H1 (cell line): ENCODE data around the gene RABGGTA. TPM values are rescaled to one million over a fixed set of nuclear protein-coding genes. Genes with fewer than 3 reads are reported as not detected.

Experiments
- CTCF ChIA-PET: fragments of 300-600 bp; sonication (Branson Sonifier 250); formaldehyde crosslinking; loops from one replicate; lab custom pipeline; 2021; ENCODE audit not compliant: partially characterized antibody; lab: Charles Lee
- POLR2A ChIA-PET: fragments of 300-600 bp; sonication (Branson Sonifier 250); formaldehyde crosslinking; loops from one replicate; lab custom pipeline; 2021; ENCODE audit warnings: inconsistent platforms; ENCODE audit not compliant: partially characterized antibody; lab: Charles Lee
- DNase-seq, 2 experiments: peaks; one replicate each; pipeline versions ENCODE4 v3.0.0 to v3.0.0-alpha.2; 2010 to 2022; ENCODE audit warnings: low spot score in 2 of 2, low read depth in 1 of 2, mixed read lengths in 1 of 2
- FAIRE-seq: peaks from 2 replicates; lab custom pipeline; 2011; peaks lifted over from hg19 to GRCh38; lab: Jason Lieb, UNC
- H2AFZ ChIP-seq: 2 replicates; pipeline ENCODE4 v1.8.1; 2012; ENCODE audit warnings: low read length, inconsistent platforms
- H2AK5ac ChIP-seq: 2 replicates; pipeline ENCODE4 v1.6.1; 2013; ENCODE audit warnings: low read depth, low read length
- H2BK120ac ChIP-seq: replicated peaks from 2 replicates; pipeline ENCODE3; 2013; ENCODE audit warnings: low read depth, low read length, inconsistent platforms
- H2BK12ac ChIP-seq: 2 replicates; pipeline ENCODE4 v1.6.1; 2013; ENCODE audit warnings: low read depth, low read length
- H2BK15ac ChIP-seq: 2 replicates; pipeline ENCODE4 v1.6.1; 2013; ENCODE audit warnings: low read length
- H2BK20ac ChIP-seq: 2 replicates; pipeline ENCODE4 v1.6.1; 2013; ENCODE audit warnings: low read length
- H2BK5ac ChIP-seq: 2 replicates; pipeline ENCODE4 v1.6.1; 2013; ENCODE audit warnings: low read depth, low read length
- H3K14ac ChIP-seq: 2 replicates; pipeline ENCODE4 v1.6.1; 2013; ENCODE audit warnings: inconsistent platforms; ENCODE audit not compliant: insufficient read length
- H3K18ac ChIP-seq: 2 replicates; pipeline ENCODE4 v1.6.1; 2013; ENCODE audit warnings: low read length; ENCODE audit errors: extremely low read depth
- H3K23ac ChIP-seq: 2 replicates; pipeline ENCODE4 v1.6.1; 2013; ENCODE audit warnings: inconsistent platforms; ENCODE audit not compliant: insufficient read length
- H3K23me2 ChIP-seq: 2 replicates; pipeline ENCODE4 v1.6.1; 2013; ENCODE audit warnings: low read depth, low read length
- H3K27ac ChIP-seq: 2 replicates; pipeline ENCODE4 v1.6.1; 2011; ENCODE audit warnings: low read depth, low read length, inconsistent platforms
- H3K27me3 ChIP-seq, 4 experiments: replicated peaks in 1 of 4; 1 replicate in 1 of 4; 2 replicates in 3 of 4; pipeline versions ENCODE4 v1.6.1 to v1.8.1; 2011 to 2013; ENCODE audit warnings: low read length in 3 of 4, mild to moderate bottlenecking in 3 of 4, inconsistent platforms in 2 of 4, mixed read lengths in 2 of 4, moderate library complexity in 1 of 4; ENCODE audit not compliant: control insufficient read depth in 3 of 4, insufficient read depth in 3 of 4; ENCODE audit errors: extremely low read depth in 1 of 4
- H3K36me3 ChIP-seq, 4 experiments: 2 replicates each; pipeline versions ENCODE4 v1.6.1 to v1.8.1; 2011 to 2013; ENCODE audit warnings: mild to moderate bottlenecking in 4 of 4, low read length in 3 of 4, moderate library complexity in 2 of 4, control low read depth in 1 of 4, inconsistent platforms in 1 of 4; ENCODE audit not compliant: insufficient read depth in 4 of 4, control insufficient read depth in 2 of 4
- H3K4ac ChIP-seq: replicated peaks from 2 replicates; pipeline ENCODE3; 2013; ENCODE audit warnings: low read length, low read depth, mixed read lengths, inconsistent platforms; ENCODE audit not compliant: insufficient read length
- H3K4me1 ChIP-seq, 4 experiments: replicated peaks in 1 of 4; 1 replicate in 1 of 4; 2 replicates in 3 of 4; pipeline versions ENCODE4 v1.6.1 to v1.8.1; 2011 to 2013; ENCODE audit warnings: low read length in 3 of 4, inconsistent platforms in 2 of 4, mixed read lengths in 1 of 4; ENCODE audit not compliant: insufficient read depth in 4 of 4, control insufficient read depth in 3 of 4
- H3K4me2 ChIP-seq, 2 experiments: 2 replicates each; pipeline versions ENCODE4 v1.6.1 to v1.8.1; 2011 to 2013; ENCODE audit warnings: low read depth in 2 of 2, low read length in 2 of 2, control low read depth in 1 of 2, inconsistent platforms in 1 of 2, mild to moderate bottlenecking in 1 of 2; ENCODE audit not compliant: insufficient read depth in 1 of 2
- H3K4me3 ChIP-seq, 4 experiments: fragments of 200-600, 300-600 bp in 1 of 4; sonication (generic), shearing (Covaris generic), sonication (Bioruptor Twin) in 1 of 4; 2 replicates each; pipeline versions ENCODE4 v1.5.1 to v1.8.1; 2011 to 2016; ENCODE audit warnings: low read length in 4 of 4, low read depth in 3 of 4, control low read depth in 2 of 4, inconsistent platforms in 2 of 4, mild to moderate bottlenecking in 2 of 4, mixed read lengths in 1 of 4, moderate library complexity in 1 of 4; ENCODE audit not compliant: insufficient read depth in 2 of 4; ENCODE audit errors: extremely low read depth in 1 of 4
- H3K56ac ChIP-seq: replicated peaks from 2 replicates; pipeline ENCODE3; 2013; ENCODE audit warnings: low read depth, mild to moderate bottlenecking, mixed read lengths, low read length, inconsistent platforms; ENCODE audit not compliant: insufficient read length
- H3K79me1 ChIP-seq: 2 replicates; pipeline ENCODE4 v1.6.1; 2013; ENCODE audit warnings: low read depth, low read length, control low read depth
- H3K79me2 ChIP-seq, 2 experiments: 2 replicates each; pipeline versions ENCODE4 v1.6.1 to v1.8.1; 2012 to 2013; ENCODE audit warnings: low read length in 2 of 2, mild to moderate bottlenecking in 2 of 2, inconsistent platforms in 1 of 2; ENCODE audit not compliant: insufficient read depth in 2 of 2, control insufficient read depth in 1 of 2
- H3K9ac ChIP-seq, 4 experiments: replicated peaks in 1 of 4; 1 replicate in 1 of 4; 2 replicates in 3 of 4; pipeline versions ENCODE4 v1.6.1 to v1.8.1; 2011 to 2013; ENCODE audit warnings: low read depth in 3 of 4, low read length in 3 of 4, control low read depth in 2 of 4, mild to moderate bottlenecking in 2 of 4, moderate library complexity in 2 of 4, inconsistent platforms in 1 of 4; ENCODE audit errors: extremely low read depth in 1 of 4
- H3K9me3 ChIP-seq, 2 experiments: 2 replicates each; pipeline versions ENCODE4 v1.6.1 to v1.8.1; 2012 to 2013; ENCODE audit warnings: mild to moderate bottlenecking in 2 of 2, moderate library complexity in 2 of 2, control low read depth in 1 of 2, inconsistent platforms in 1 of 2, low read depth in 1 of 2, low read length in 1 of 2, mixed read lengths in 1 of 2; ENCODE audit not compliant: insufficient read depth in 2 of 2
- H4K20me1 ChIP-seq, 2 experiments: replicated peaks in 1 of 2; 2 replicates each; pipeline versions ENCODE3 to v1.8.1; 2011 to 2013; ENCODE audit warnings: inconsistent platforms in 2 of 2, low read length in 2 of 2, mild to moderate bottlenecking in 1 of 2; ENCODE audit not compliant: insufficient read depth in 2 of 2, control insufficient read depth in 1 of 2
- H4K5ac ChIP-seq: 2 replicates; pipeline ENCODE4 v1.6.1; 2013; ENCODE audit warnings: low read length, low read depth, mixed read lengths, inconsistent platforms; ENCODE audit not compliant: insufficient read length
- H4K8ac ChIP-seq: 2 replicates; pipeline ENCODE4 v1.8.0; 2013; ENCODE audit warnings: mild to moderate bottlenecking, moderate library complexity, low read length, inconsistent platforms; ENCODE audit not compliant: insufficient read depth; ENCODE audit errors: extremely low read depth
- H4K91ac ChIP-seq: replicated peaks from 2 replicates; pipeline ENCODE3; 2013; ENCODE audit warnings: low read length, mixed read lengths, inconsistent platforms; ENCODE audit not compliant: insufficient read length
- CBX8 ChIP-seq: fragments of 300-800, 300-1000 bp; sonication (generic); IDR thresholded peaks from 2 replicates; pipeline ENCODE4 v1.7.1; 2016; ENCODE audit warnings: low read depth, low read length, borderline replicate concordance
- HDAC6 ChIP-seq: IDR thresholded peaks from one replicate; pipeline ENCODE4 v1.7.1; 2012; ENCODE audit warnings: low read depth, mild to moderate bottlenecking, inconsistent platforms, low read length, moderate library complexity
- PHF8 ChIP-seq: fragments of 200-600 bp; sonication (generic); conservative IDR thresholded peaks from 2 replicates; pipeline ENCODE4 v1.7.1; 2012; ENCODE audit warnings: low read depth, mild to moderate bottlenecking, inconsistent platforms, low read length, moderate library complexity
- SAP30 ChIP-seq: fragments of 300-600 bp; sonication (generic); IDR thresholded peaks from 2 replicates; pipeline ENCODE4 v1.7.1; 2012; ENCODE audit warnings: low read length, moderate library complexity, mild to moderate bottlenecking, inconsistent platforms; ENCODE audit not compliant: insufficient read depth, insufficient replicate concordance
- SIN3A ChIP-seq, 2 experiments: IDR thresholded peaks in 1 of 2; conservative IDR thresholded peaks in 1 of 2; 2 replicates each; pipeline ENCODE4 v1.6.1; 2011 to 2012; ENCODE audit warnings: low read length in 2 of 2, improper control_type of control experiment in 1 of 2, low read depth in 1 of 2, mild to moderate bottlenecking in 1 of 2
- SRF ChIP-seq: IDR thresholded peaks from 2 replicates; pipeline ENCODE4 v1.6.1; 2011; ENCODE audit warnings: mild to moderate bottlenecking, low read depth, low read length, moderate library complexity
- SUZ12 ChIP-seq: fragments of 200-600 bp; sonication (generic); IDR thresholded peaks from 2 replicates; pipeline ENCODE4 v1.6.1; 2012; ENCODE audit warnings: mild to moderate bottlenecking, inconsistent platforms, low read length, moderate library complexity, mixed read lengths
- TAF1 ChIP-seq: IDR thresholded peaks from 2 replicates; pipeline ENCODE4 v1.6.1; 2011; ENCODE audit warnings: mild to moderate bottlenecking, low read depth, low read length
- TBP ChIP-seq: IDR thresholded peaks from 2 replicates; pipeline ENCODE4 v1.6.1; 2011; ENCODE audit warnings: low read depth, low read length, improper control_type of control experiment
- WGBS, 2 experiments: shearing (Covaris generic) in 1 of 2; methylation state at CpG; one replicate each; pipeline versions ENCODE4 v1.1.6 to v1.1.7; 2013 to 2015; ENCODE audit warnings: low lambda C conversion rate in 2 of 2, mixed read lengths in 2 of 2, inconsistent platforms in 1 of 2, low coverage in 1 of 2, missing lambda C conversion rate in 1 of 2; ENCODE audit not compliant: insufficient replicate concordance in 2 of 2, insufficient coverage in 1 of 2, insufficient read length in 1 of 2; ENCODE audit errors: extremely low coverage in 1 of 2, missing lambda C conversion rate in 1 of 2; 5-methylcytosine and 5-hydroxymethylcytosine counted together
- polyA plus RNA-seq, 7 experiments: library from polyadenylated mRNA; depleted of rRNA in 3 of 7; stranded (reverse) in 5 of 7; unstranded in 2 of 7; fragments of >200 nt in 5 of 7; fragments of 200-250 nt in 2 of 7; gene quantifications; 1 replicate in 5 of 7; 2 replicates in 1 of 7; 4 replicates in 1 of 7; pipeline versions ENCODE4 v1.2.1 to v1.2.3, GENCODE V29; 2011 to 2013; ENCODE audit warnings: missing spikeins in 2 of 7, mixed read lengths in 2 of 7
- total RNA-seq: library from RNA; stranded (reverse); fragmentation: NEBNext Ultra II Directional; extraction: Animal tissue kit (Norgen Biotek cat#: 25700); gene quantifications from 2 replicates; pipeline ENCODE4 v1.2.1, GENCODE V29; 2021

Gene RABGGTA
- total and polyA plus RNA-seq, 2 of the 8 experiments (the other 6 are each of a cell fraction or from before 2014, with no cell fraction given), result 16.0 to 49.8 TPM

GRCh38 chr14:24232645-24233537, 38.5 kb downstream of the RABGGTA start, which contains the start of gene GMPR2:
GMPR2 (plus strand) TSS chr14:24232929; CDS start chr14:24233254, 325 bp downstream.
- peaks cover 0 to 7% of the 10 kb centered on the region in 2 experiments for H4K20me1 ChIP-seq
- H2AFZ ChIP-seq, result peak within 1 kb of the TSS; percentile 96
- peaks cover 3 to 42% of the 10 kb centered on the region in 2 experiments; a peak in 2 of 4 replicates for H3K79me2 ChIP-seq
- DNase-seq, result no peak
- H3K27ac ChIP-seq, result peak within 1 kb of the TSS; percentile 94
- peaks cover 2 to 14% (median 4%) of the 10 kb centered on the region in 4 experiments; a peak in 5 of 7 replicates for H3K4me1 ChIP-seq
- no peak within 1 kb of the TSS for H2BK20ac ChIP-seq
- peak within 1 kb of the TSS; percentile 69; the same call in 1 of the 2 replicates for H2BK12ac ChIP-seq
- FAIRE-seq, result no peak
- H4K8ac ChIP-seq, result peak within 1 kb of the TSS; percentile 93
- peak within 1 kb of the TSS; percentile 46; the same call in 1 of the 2 replicates for H2BK15ac ChIP-seq
- H3K4ac ChIP-seq, result peak within 1 kb of the TSS; percentile 7
- no peak within 1 kb of the TSS for H3K14ac ChIP-seq
- CTCF ChIA-PET, result interaction anchor here (0.7 to 1.8 kb wide), 7 partner anchors 9 to 280 kb away, joined by 3 to 7 read pairs (median 3); partner anchors contain the start of genes DHRS4, RABGGTA and TINF2
- peak within 1 kb of the TSS; percentile 97 for H3K56ac ChIP-seq
- H3K4me2 ChIP-seq, result peak within 1 kb of the TSS; percentile 86 to 92
- peak within 1 kb of the TSS; percentile 100 for H4K5ac ChIP-seq
- H3K23me2 ChIP-seq, result peaks cover 11% of the 10 kb centered on the region
- peak within 1 kb of the TSS; percentile 90 for H4K91ac ChIP-seq
- peak within 1 kb of the TSS; percentile 99 for H3K18ac ChIP-seq
- H3K36me3 ChIP-seq, result peaks cover 5 to 31% (median 22%) of the 10 kb centered on the region in 4 experiments
- 12% methylated on average over 38 of the region's 38 CpGs; no CpG with 5 or more reads in 1 of the 2 experiments for WGBS, 2 experiments
- POLR2A ChIA-PET, result interaction anchor here (0.7 to 2.3 kb wide), 13 partner anchors 9 to 92 kb away, joined by 3 to 12 read pairs (median 5); partner anchors contain the start of genes CHMP4A, DHRS1, EMC9 and MDP1
- no peak within 1 kb of the TSS for H3K23ac ChIP-seq
- H2AK5ac ChIP-seq, result 0 out of 2 replicates have a peak within 1 kb of the TSS, but pooled peaks have one; percentile 96
- H3K9ac ChIP-seq, result peak within 1 kb of the TSS; percentile 81 to 89 (median 84)
- no peaks in the 10 kb centered on the region; a peak in 1 of 7 replicates for H3K27me3 ChIP-seq
- peak within 1 kb of the TSS; percentile 81 to 97 (median 88) for H3K4me3 ChIP-seq
- peak within 1 kb of the TSS; percentile 96 for H2BK5ac ChIP-seq
- peak within 1 kb of the TSS; percentile 57 for H2BK120ac ChIP-seq
- no peaks in the 10 kb centered on the region for H3K9me3 ChIP-seq
- no peaks in the 10 kb centered on the region; the same call in 1 of the 2 replicates for H3K79me1 ChIP-seq
- peak; percentile 26 to 88; a peak in 2 of 4 replicates for TF ChIP-seq SIN3A (conservative IDR thresholded peaks at IDR 0.05 in 1 of 2, IDR thresholded peaks at IDR 0.05 in 1 of 2; ENCODE audit: low read depth in 1 of 2, low read length in 2 of 2)
- no peak for TF ChIP-seq HDAC6
- TF ChIP-seq TAF1, result peak; percentile 60; the same call in 1 of the 2 replicates
- TF ChIP-seq TBP, result peak; percentile 59
- TF ChIP-seq SAP30, result no peak
- TF ChIP-seq CBX8, result no peak
- no peak for TF ChIP-seq SRF
- no peak for TF ChIP-seq SUZ12
- TF ChIP-seq PHF8, result peak; percentile 63; the same call in 1 of the 2 replicates
